GM19328 (cell line): ENCODE data around the gene NTM.
"Not testable (repeated sequence)": the region's sequence is repeated elsewhere in the genome, so short reads cannot be mapped to it uniquely, and the experiment has no call there.

Experiments used
- ATAC-seq: cut with Tn5 transposase; IDR thresholded peaks from one replicate; pipeline ENCODE4 v1.9.1; 2021; ENCODE audit warnings: mild to moderate bottlenecking, moderate library complexity; ENCODE audit not compliant: unreplicated experiment

The NTM gene

GRCh38 chr11:131488238-131488637, 117.8 kb downstream of the NTM start:
- no peak for ATAC-seq

DNA sequence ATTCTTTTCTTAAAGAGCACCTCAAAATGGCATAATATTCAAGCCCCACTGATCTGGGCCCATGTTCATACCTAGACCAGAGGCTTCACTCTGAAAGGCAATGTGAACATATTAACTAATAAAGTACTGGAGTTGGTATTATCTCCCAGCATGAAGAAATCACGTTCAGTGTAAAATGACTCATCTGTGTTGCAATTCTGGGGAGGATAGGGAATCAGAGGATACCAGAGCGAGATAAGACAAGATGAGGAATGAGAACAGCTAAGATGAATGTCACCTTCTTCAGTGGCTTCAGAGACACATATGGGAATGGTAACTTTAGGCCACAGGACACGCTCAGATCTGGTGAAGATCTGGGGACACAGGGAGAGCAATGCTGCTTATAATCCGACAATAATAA, 121.1 kb downstream of the NTM start:
- ATAC-seq = no peak

DNA sequence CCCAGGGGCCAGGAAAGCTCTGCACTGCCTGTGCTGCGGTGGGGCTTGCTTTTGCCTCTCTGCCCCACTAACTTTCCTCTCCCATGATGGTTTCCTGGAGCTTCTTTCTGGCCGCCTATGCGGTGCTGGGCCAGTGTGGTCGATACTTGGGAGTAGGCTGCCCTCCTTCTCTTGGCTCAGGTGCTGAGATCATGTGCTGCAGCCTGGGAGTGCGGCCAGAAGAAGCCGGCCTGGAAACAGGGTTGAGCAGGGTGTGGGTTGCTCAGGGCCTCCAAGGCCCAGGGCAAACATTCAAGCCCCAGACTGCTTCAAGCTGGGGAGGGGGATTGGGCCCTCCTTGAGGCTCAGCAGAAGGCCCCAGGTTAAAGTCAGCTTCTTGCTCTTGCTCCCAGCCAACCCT, 125.0 kb downstream of the NTM start:
- no peak for ATAC-seq

DNA sequence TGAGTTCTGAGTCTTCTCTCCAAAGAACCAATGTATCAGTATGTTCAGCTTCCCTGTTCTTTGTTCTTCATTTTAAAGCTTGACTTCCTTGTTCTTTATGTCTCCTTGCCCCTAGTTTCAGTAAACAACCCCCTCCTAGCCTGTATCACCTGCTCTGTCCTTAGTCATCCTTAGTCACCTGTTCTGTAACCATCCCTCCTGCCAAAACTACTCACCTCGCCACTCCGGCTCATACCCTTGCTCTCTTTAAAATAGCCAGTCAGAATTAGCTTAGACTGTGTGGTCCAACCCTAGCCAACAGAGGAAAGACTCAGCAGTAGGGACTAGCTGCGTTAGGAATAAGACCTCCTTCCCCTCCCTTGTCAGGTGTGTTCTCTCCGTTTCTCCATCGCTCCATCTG, 127.3 kb downstream of the NTM start:
- ATAC-seq = not testable (repeated sequence)

GRCh38 chr11:131498631-131499160, 128.3 kb downstream of the NTM start:
- no peak for ATAC-seq

DNA sequence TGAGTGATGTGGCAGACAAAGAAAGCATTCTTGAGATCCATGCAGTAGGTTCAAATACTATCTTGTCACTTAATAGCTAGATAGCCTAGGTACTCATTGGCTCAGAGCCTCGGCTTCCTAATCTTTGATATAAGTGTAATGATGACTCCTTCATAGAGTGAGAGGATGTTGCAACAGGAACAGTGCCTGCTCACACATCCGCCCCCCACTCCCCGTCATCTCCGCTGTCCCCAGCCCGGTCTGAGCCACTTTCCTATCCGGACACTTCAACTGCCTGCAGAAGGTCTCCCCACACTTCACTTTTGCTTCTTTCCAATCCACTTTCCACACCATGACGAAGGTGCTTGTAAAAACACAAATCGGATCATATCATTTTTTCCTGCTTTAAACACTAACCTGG, 128.8 kb downstream of the NTM start:
- ATAC-seq = no peak

DNA sequence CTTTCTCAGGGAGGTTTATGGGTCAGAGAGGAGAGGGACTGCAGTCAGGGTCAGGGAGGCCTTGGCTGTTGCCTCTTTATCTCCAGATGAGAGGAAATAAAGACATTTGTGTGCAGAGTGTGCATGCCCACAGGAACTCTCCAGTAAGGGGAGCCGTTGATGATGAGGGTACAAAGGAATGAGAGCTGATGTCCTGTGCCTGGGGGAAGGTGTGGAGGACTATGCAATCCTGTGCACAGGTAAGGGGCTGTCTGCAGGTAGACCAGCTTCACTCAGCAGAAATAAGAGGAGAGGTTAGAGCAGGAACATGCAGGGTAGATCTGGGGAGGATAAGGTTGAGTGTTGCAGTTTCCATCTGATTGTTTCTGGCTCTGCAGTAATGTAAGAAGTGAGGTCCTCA, 132.6 kb downstream of the NTM start:
- no peak for ATAC-seq

GRCh38 chr11:131504199-131504949, 134.0 kb downstream of the NTM start:
- ATAC-seq = no peak

DNA sequence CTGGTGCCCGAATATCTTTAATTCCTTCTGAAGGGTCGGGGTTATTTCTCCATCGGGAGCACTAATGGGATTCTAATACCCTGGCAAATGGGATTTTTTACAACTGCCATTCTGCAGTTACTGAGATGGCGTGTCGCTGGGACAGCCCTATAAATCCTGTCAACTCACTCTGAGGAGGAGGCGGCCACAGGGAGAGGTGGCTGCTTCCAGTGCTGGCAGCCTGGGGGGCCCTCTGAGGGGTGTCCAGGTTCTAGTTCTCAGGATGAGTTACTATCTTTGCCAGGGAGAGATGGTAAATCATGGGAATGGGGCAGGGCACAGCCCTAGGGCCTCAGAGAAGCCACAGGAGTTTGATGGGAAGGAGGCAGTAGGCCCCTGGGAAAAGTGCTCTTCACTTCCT, 135.9 kb downstream of the NTM start:
- ATAC-seq = no peak

GRCh38 chr11:131510662-131511061, 140.2 kb downstream of the NTM start:
- no peak for ATAC-seq

- peak; percentile 55 for ATAC-seq
Measured at GRCh38 chr11:131511794-131512193, 141.4 kb downstream of the NTM start.

- no peak for ATAC-seq
Measured at GRCh38 chr11:131512228-131512627, 141.8 kb downstream of the NTM start.

DNA sequence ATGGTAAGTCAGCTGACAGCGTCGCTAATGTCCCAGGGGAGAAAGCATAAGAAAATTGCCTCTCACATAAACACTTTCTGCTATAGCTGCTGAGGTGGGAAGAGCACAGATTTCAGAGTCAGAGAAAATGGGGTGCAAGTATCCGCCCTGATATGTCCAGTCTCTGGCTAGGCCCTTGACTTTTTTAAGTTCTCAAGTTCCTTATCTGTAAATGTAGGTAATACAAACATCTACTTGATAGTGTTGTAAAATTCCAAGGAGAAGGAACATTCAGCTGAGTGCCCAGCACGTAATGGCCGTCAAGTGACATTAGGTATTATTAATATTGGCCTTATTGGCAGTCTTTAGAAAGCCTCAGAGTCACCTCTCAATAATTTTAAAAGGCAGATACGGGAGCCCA, 143.6 kb downstream of the NTM start:
- no peak for ATAC-seq

- no peak for ATAC-seq
Measured at GRCh38 chr11:131518305-131518838, 148.0 kb downstream of the NTM start.

- no peak for ATAC-seq
Measured at GRCh38 chr11:131522851-131523250, 152.4 kb downstream of the NTM start.

DNA sequence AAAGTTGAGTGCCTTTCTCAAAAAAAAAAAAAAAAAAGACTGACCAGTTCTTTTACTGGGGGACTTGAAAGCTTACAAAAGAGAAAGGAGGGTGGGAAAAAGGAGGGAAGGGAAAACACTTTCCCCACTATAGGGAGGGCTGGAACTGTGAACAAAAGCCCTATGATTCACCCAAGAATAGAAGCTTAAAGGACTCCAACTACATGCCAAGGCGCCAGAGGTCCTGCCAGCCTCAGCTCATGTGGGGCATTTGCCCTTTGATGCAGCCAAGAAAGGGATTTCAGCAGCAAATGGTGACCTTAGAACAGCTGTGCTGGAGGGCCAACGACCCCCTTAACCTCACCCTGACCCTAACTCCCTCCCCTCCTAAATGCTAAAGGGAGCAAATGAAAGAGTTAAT, 160.0 kb downstream of the NTM start:
- no peak for ATAC-seq

- no peak for ATAC-seq
Measured at GRCh38 chr11:131533149-131533548, 162.7 kb downstream of the NTM start.

DNA sequence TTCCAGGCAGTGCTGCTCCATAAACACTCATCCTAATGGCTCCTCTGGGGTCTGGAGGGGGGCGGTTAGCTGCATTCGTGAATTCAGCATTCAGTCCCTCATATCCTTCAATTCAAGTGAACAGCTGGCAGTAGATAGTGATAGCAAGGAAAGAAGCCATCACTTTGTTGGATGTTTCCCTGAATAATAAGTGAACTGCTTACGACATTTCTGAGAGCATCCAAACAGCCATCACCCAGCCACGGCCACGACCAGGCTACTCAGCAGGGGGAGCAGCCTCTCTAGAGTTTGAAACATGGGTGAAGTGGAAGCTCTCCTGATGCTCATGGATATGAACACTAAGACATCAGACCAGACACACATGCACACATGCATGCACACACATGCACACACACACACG, 163.6 kb downstream of the NTM start:
- ATAC-seq = no peak

DNA sequence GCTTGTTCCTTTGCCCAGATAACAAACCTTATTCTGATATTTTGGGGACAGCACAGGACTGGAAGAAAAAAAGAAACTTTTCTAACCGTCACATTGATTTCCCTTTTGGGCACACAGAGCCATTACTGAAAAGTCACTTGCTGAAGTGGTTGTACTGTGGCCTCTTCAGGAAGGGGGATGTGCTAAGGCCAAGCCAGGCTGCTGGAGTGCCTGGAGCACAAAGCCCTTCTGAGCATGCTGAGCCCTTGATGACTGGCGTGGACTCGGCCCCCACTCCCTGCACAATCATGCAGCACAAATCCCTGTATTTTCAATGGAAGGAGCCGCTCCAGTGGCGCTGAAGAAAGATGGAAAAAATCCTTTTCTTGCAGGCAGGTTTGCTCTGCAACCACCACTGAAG, 164.2 kb downstream of the NTM start:
- ATAC-seq = no peak

GRCh38 chr11:131536159-131536558, 165.7 kb downstream of the NTM start:
- ATAC-seq = no peak

- no peak for ATAC-seq
Measured at GRCh38 chr11:131537196-131537595, 166.8 kb downstream of the NTM start.

GRCh38 chr11:131537748-131538147, 167.3 kb downstream of the NTM start:
- no peak for ATAC-seq

DNA sequence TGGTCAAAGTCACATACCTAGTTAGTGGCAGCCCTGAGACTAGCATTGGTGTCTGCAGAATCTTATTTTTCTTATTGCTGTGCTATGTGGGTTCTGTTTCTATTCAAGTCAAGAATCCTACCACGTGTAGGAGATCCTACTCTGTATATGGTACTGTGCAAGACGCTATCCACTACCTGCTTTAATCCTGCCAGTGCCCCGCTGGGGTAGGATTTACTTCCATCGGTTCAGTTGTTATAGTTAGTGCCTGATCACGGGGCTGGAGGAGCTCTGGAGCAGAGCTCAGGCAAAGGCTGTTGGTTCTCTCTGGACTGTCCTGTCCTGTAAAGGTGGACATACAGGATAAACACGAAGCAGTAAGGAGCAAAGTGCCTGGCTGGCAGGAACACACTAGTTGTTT, 167.9 kb downstream of the NTM start:
- no peak for ATAC-seq
